ENCODE measurements around the gene TMED6. TPM values are rescaled to one million over a fixed set of nuclear protein-coding genes. Genes with fewer than 3 reads are reported as not detected.

TMED6 gene
- total RNA-seq, 1 experiment from 2014 or later, result 0.91 TPM

- Histone ChIP-seq H3K9me3 (ENCODE audit: control insufficient read depth in 1 of 2, insufficient read depth in 1 of 2, low read depth in 1 of 2, low read length in 2 of 2) (no peaks in the 10 kb centered on the region), H3K4me3 (replicated peaks in 1 of 2; ENCODE audit: low read depth in 1 of 2, low read length in 2 of 2) (no peak overlapping the region), H3K79me2 (ENCODE audit: insufficient read depth, low read length) (peaks cover 70% of the 10 kb centered on the region), H3K4me2 (ENCODE audit: low read length) (no peak overlapping the region), H3K36me3 (ENCODE audit: control insufficient read depth in 1 of 2, insufficient read depth in 2 of 2, low read length in 2 of 2) (peaks cover 48 to 69% of the 10 kb centered on the region in 2 experiments), H3K9me2 (ENCODE audit: insufficient read depth) (no peaks in the 10 kb centered on the region), H4K20me1 (ENCODE audit: insufficient read depth) (no peaks in the 10 kb centered on the region), H2AFZ (ENCODE audit: low read depth, low read length, poor library complexity, severe bottlenecking) (no peak overlapping the region), H3K27me3 (ENCODE audit: insufficient read depth, low read length) (no peaks in the 10 kb centered on the region), H3K4me1 (ENCODE audit: control insufficient read depth in 1 of 2, insufficient read depth in 2 of 2, low read length in 2 of 2) (no peaks in the 10 kb centered on the region), H3K27ac (ENCODE audit: low read depth, low read length) (no peak overlapping the region), H3K9ac (ENCODE audit: low read length) (no peak overlapping the region)
- ChIA-PET POLR2A (no interaction called here), RAD21 (ENCODE audit: low non-redundant PET in 1 of 2, low total read pairs in 2 of 2, uncharacterized antibody in 2 of 2, unreplicated experiment in 2 of 2) (no interaction called here), CTCF (no interaction called here)
- intact Hi-C loops (cut with micrococcal nuclease), result no loop called here
- no peak for ATAC-seq
- DNase-seq (ENCODE audit: low read depth, low spot score), result no peak
- TF ChIP-seq ZNF274 (IDR thresholded peaks at IDR 0.05; ENCODE audit: low read depth, low read length) (no peak), SP1 (IDR thresholded peaks at IDR 0.05; ENCODE audit: low read depth) (no peak), YY1 (IDR thresholded peaks at IDR 0.05; ENCODE audit: extremely low read depth, insufficient replicate concordance, low read depth, low read length) (no peak), SIN3A (IDR thresholded peaks at IDR 0.05; ENCODE audit: low read depth) (no peak), SRF (IDR thresholded peaks at IDR 0.05; ENCODE audit: low read depth) (no peak)
- BruUV-seq (replicated peaks), result no TSS peak
These were observed 30.9 kb downstream of the TMED6 start for GRCh38 chr16:69320740-69321073.

- Histone ChIP-seq H3K9me2 (ENCODE audit: insufficient read depth) (no peaks in the 10 kb centered on the region), H3K27ac (ENCODE audit: low read depth, low read length) (no peak overlapping the region), H3K4me2 (ENCODE audit: low read length) (no peak overlapping the region), H3K79me2 (ENCODE audit: insufficient read depth, low read length) (peaks cover 72% of the 10 kb centered on the region), H3K36me3 (ENCODE audit: control insufficient read depth in 1 of 2, insufficient read depth in 2 of 2, low read length in 2 of 2) (peaks cover 46 to 69% of the 10 kb centered on the region in 2 experiments; a peak in 3 of 4 replicates), H3K4me3 (replicated peaks in 1 of 2; ENCODE audit: low read depth in 1 of 2, low read length in 2 of 2) (no peak overlapping the region), H3K9ac (ENCODE audit: low read length) (no peak overlapping the region), H4K20me1 (ENCODE audit: insufficient read depth) (no peaks in the 10 kb centered on the region), H3K27me3 (ENCODE audit: insufficient read depth, low read length) (no peaks in the 10 kb centered on the region), H3K9me3 (ENCODE audit: control insufficient read depth in 1 of 2, insufficient read depth in 1 of 2, low read depth in 1 of 2, low read length in 2 of 2) (no peaks in the 10 kb centered on the region), H2AFZ (ENCODE audit: low read depth, low read length, poor library complexity, severe bottlenecking) (no peak overlapping the region), H3K4me1 (ENCODE audit: control insufficient read depth in 1 of 2, insufficient read depth in 2 of 2, low read length in 2 of 2) (no peaks in the 10 kb centered on the region)
- no TSS peak for BruUV-seq (replicated peaks)
- DNase-seq (ENCODE audit: low read depth, low spot score) (no peak), ATAC-seq (no peak)
- ChIA-PET RAD21 (ENCODE audit: low non-redundant PET in 1 of 2, low total read pairs in 2 of 2, uncharacterized antibody in 2 of 2, unreplicated experiment in 2 of 2) (no interaction called here), POLR2A (no interaction called here), CTCF (no interaction called here)
- intact Hi-C loops (cut with micrococcal nuclease), result no loop called here
- TF ChIP-seq JUND (IDR thresholded peaks at IDR 0.05) (no peak), EGR1 (IDR thresholded peaks at IDR 0.05; ENCODE audit: low read depth) (no peak), SRF (IDR thresholded peaks at IDR 0.05; ENCODE audit: low read depth) (no peak), RAD21 (IDR thresholded peaks at IDR 0.05; ENCODE audit: low read depth) (no peak), YY1 (IDR thresholded peaks at IDR 0.05; ENCODE audit: extremely low read depth, insufficient replicate concordance, low read depth, low read length) (no peak), ELF1 (IDR thresholded peaks at IDR 0.05; ENCODE audit: borderline replicate concordance, low read depth) (no peak), CEBPB (IDR thresholded peaks at IDR 0.05; ENCODE audit: low read depth) (no peak), ZBTB33 (IDR thresholded peaks at IDR 0.05; ENCODE audit: extremely low read depth, insufficient replicate concordance, low read length) (no peak), REST (IDR thresholded peaks at IDR 0.05; ENCODE audit: low read depth) (no peak), EZH2phosphoT487 (IDR thresholded peaks at IDR 0.05; ENCODE audit: borderline replicate concordance) (no peak), POLR2A (IDR thresholded peaks at IDR 0.05; ENCODE audit: borderline replicate concordance, extremely low read depth, insufficient read depth, insufficient read length) (no peak), FOSL1 (IDR thresholded peaks at IDR 0.05; ENCODE audit: low read depth) (no peak)
These were observed 31.5 kb downstream of the TMED6 start for GRCh38 chr16:69319826-69320739.
